ENCODE data around the gene DIP2A.
"Not testable (repeated sequence)": the region's sequence is repeated elsewhere in the genome, so short reads cannot be mapped to it uniquely, and the experiment has no call there.

The DIP2A gene

DNA sequence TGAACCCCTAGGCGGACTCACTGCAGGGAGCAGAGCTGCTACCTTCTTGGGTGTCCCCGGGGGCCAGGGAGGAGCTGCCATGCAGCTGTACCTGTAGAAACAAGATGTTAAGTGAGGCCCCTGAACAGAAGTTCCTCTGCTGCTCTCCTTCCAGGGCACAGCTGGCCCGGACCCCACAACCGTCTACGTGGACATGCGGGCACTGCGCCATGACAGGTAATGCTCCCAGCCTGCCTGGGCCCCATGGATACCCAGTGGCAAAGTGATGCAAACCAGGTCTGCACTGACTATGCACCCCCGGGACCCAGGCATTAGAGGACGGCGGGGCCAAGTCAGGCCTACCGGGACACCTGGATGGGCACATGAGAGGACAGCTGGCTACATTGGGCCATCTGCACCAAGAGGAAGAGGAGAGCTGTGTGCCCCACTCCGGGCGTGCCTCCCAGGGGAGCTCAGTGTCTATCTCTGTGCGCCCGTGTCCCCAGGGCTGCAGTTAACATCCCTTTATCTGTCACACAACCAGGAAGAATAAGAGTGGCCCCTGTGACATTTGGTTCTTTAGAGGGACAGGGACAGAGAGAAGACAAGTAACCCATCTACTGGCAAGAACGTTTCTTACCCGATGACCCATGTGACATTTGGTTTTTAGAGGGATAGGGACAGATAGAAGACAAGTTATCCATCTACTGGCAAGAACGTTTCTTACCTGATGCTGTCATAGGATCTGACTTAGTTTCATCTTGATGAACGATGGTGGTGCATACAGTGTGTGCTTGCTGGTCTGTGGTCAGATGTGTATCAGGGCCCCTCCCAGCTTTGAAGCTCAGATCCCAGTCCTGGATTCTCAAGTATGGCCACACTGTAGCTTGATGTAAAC is 102.1 kb downstream of the DIP2A start:
- Histone ChIP-seq H3K27ac (ENCODE audit: low read depth, low read length) (no peak overlapping the region), H3K27me3 (ENCODE audit: control insufficient read depth, insufficient read depth, low read length) (no peaks in the 10 kb centered on the region), H3K9ac (ENCODE audit: low read length) (no peak overlapping the region), H3K4me3 (ENCODE audit: low read length) (no peak overlapping the region), H3K36me3 (ENCODE audit: control insufficient read depth, insufficient read depth, low read length) (peaks cover 34% of the 10 kb centered on the region), H3K4me1 (ENCODE audit: control insufficient read depth, insufficient read depth, low read length) (no peaks in the 10 kb centered on the region)

GRCh38 chr21:46561445-46562090 is 102.9 kb downstream of the DIP2A start:
- Histone ChIP-seq H3K4me1 (ENCODE audit: control insufficient read depth, insufficient read depth, low read length) (no peaks in the 10 kb centered on the region), H3K4me3 (ENCODE audit: low read length) (no peak overlapping the region), H3K27me3 (ENCODE audit: control insufficient read depth, insufficient read depth, low read length) (no peaks in the 10 kb centered on the region), H3K36me3 (ENCODE audit: control insufficient read depth, insufficient read depth, low read length) (peaks cover 38% of the 10 kb centered on the region), H3K9ac (ENCODE audit: low read length) (no peak overlapping the region), H3K27ac (ENCODE audit: low read depth, low read length) (no peak overlapping the region)

GRCh38 chr21:46562472-46562871 is 103.8 kb downstream of the DIP2A start:
- Histone ChIP-seq H3K27me3 (ENCODE audit: control insufficient read depth, insufficient read depth, low read length) (no peaks in the 10 kb centered on the region), H3K9ac (ENCODE audit: low read length) (no peak overlapping the region), H3K27ac (ENCODE audit: low read depth, low read length) (no peak overlapping the region), H3K4me3 (ENCODE audit: low read length) (no peak overlapping the region), H3K36me3 (ENCODE audit: control insufficient read depth, insufficient read depth, low read length) (peaks cover 39% of the 10 kb centered on the region), H3K4me1 (ENCODE audit: control insufficient read depth, insufficient read depth, low read length) (no peaks in the 10 kb centered on the region)

- Histone ChIP-seq H3K36me3 (ENCODE audit: control insufficient read depth, insufficient read depth, low read length) (peaks cover 37% of the 10 kb centered on the region), H3K9ac (ENCODE audit: low read length) (no peak overlapping the region), H3K4me1 (ENCODE audit: control insufficient read depth, insufficient read depth, low read length) (no peaks in the 10 kb centered on the region), H3K4me3 (ENCODE audit: low read length) (no peak overlapping the region), H3K27ac (ENCODE audit: low read depth, low read length) (no peak overlapping the region), H3K27me3 (ENCODE audit: control insufficient read depth, insufficient read depth, low read length) (no peaks in the 10 kb centered on the region)
Observed at GRCh38 chr21:46562964-46563607, 104.4 kb downstream of the DIP2A start.

DNA sequence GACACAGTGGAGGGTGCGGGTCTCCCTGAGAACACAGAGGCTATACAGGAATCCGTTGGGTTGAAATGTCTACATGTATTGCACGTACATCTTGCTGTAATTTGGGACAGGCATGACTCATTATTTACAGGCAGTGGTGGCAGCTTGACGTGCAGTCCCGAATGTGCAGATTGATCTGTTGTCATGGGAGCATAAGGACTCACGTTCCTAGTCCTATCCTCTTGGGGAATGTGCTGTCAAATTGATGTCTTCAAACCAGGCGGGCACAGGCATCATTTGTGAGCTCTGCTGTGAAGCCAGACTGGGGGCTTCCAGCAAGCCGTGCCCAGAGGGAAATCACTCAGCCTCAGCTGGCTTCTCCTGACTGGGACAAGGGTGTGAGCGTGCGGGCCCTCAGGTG is 105.7 kb downstream of the DIP2A start:
- peaks cover 31% of the 10 kb centered on the region for H3K36me3 ChIP-seq (ENCODE audit: control insufficient read depth, insufficient read depth, low read length)

GRCh38 chr21:46567348-46567747 is 108.7 kb downstream of the DIP2A start:
- Histone ChIP-seq H3K4me1 (ENCODE audit: control insufficient read depth, insufficient read depth, low read length) (no peaks in the 10 kb centered on the region), H3K36me3 (ENCODE audit: control insufficient read depth, insufficient read depth, low read length) (peaks cover 29% of the 10 kb centered on the region), H3K27me3 (ENCODE audit: control insufficient read depth, insufficient read depth, low read length) (no peaks in the 10 kb centered on the region), H3K4me3 (ENCODE audit: low read length) (no peak overlapping the region), H3K9ac (ENCODE audit: low read length) (no peak overlapping the region), H3K27ac (ENCODE audit: low read depth, low read length) (no peak overlapping the region)

More for the DNA sequence above, 105.7 kb downstream of the DIP2A start:
- Histone ChIP-seq H3K27ac (ENCODE audit: low read depth, low read length) (no peak overlapping the region), H3K4me1 (ENCODE audit: control insufficient read depth, insufficient read depth, low read length) (no peaks in the 10 kb centered on the region), H3K27me3 (ENCODE audit: control insufficient read depth, insufficient read depth, low read length) (no peaks in the 10 kb centered on the region), H3K4me3 (ENCODE audit: low read length) (no peak overlapping the region), H3K9ac (ENCODE audit: low read length) (no peak overlapping the region)

GRCh38 chr21:46568562-46568961 is 109.9 kb downstream of the DIP2A start:
- Histone ChIP-seq H3K9ac (ENCODE audit: low read length) (no peak overlapping the region), H3K4me1 (ENCODE audit: control insufficient read depth, insufficient read depth, low read length) (no peaks in the 10 kb centered on the region), H3K36me3 (ENCODE audit: control insufficient read depth, insufficient read depth, low read length) (peaks cover 32% of the 10 kb centered on the region), H3K4me3 (ENCODE audit: low read length) (no peak overlapping the region), H3K27ac (ENCODE audit: low read depth, low read length) (no peak overlapping the region), H3K27me3 (ENCODE audit: control insufficient read depth, insufficient read depth, low read length) (no peaks in the 10 kb centered on the region)

GRCh38 chr21:46569081-46569480 is 110.4 kb downstream of the DIP2A start:
- H3K9ac ChIP-seq (ENCODE audit: low read length): no peak overlapping the region
- no peaks in the 10 kb centered on the region for H3K27me3 ChIP-seq (ENCODE audit: control insufficient read depth, insufficient read depth, low read length)
- H3K4me1 ChIP-seq (ENCODE audit: control insufficient read depth, insufficient read depth, low read length): no peaks in the 10 kb centered on the region
- peaks cover 32% of the 10 kb centered on the region for H3K36me3 ChIP-seq (ENCODE audit: control insufficient read depth, insufficient read depth, low read length)
- H3K27ac ChIP-seq (ENCODE audit: low read depth, low read length): no peak overlapping the region
- H3K4me3 ChIP-seq (ENCODE audit: low read length): no peak overlapping the region

DNA sequence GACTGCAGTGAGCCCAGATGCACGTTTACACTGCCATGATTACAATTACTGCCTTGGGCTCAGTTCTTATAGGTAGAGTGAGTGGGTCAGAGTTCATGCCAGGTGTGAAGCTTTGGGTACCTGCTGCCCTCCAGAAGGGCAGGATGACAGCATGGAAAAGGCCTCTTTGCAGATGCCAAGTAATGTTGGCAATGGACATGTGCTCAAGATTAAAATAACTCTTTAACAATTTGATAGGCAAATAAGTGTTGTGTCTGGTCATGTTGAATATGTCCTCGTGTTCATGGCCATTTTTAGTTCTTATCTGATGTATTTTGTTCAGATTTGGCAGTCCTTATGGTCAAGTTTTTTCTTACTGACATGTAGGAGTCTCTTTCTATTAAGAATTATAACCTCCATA is 111.4 kb downstream of the DIP2A start:
- Histone ChIP-seq H3K9ac (ENCODE audit: low read length) (no peak overlapping the region), H3K4me1 (ENCODE audit: control insufficient read depth, insufficient read depth, low read length) (no peaks in the 10 kb centered on the region), H3K4me3 (ENCODE audit: low read length) (no peak overlapping the region), H3K27ac (ENCODE audit: low read depth, low read length) (no peak overlapping the region), H3K36me3 (ENCODE audit: control insufficient read depth, insufficient read depth, low read length) (peaks cover 26% of the 10 kb centered on the region), H3K27me3 (ENCODE audit: control insufficient read depth, insufficient read depth, low read length) (no peaks in the 10 kb centered on the region)

DNA sequence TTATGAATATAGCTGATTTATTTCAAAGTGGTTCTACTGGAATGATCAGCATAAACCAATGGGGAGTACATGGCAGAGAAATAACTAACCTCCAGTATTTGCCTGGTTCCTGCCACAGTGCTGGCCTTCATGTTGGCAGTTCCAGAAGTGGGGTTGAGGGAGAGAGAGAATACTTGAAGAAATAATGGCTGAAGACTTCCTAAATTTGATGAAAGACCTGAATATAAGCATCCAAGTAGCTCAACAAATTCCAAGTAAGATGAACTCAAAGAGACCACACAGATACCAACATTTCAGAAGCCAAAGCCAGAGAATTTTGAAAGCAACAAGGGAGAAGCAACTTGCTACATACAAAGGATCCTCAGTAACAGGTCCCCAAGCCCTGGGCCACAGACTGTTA is 111.9 kb downstream of the DIP2A start:
- Histone ChIP-seq H3K4me3 (ENCODE audit: low read length) (no peak overlapping the region), H3K36me3 (ENCODE audit: control insufficient read depth, insufficient read depth, low read length) (peaks cover 25% of the 10 kb centered on the region), H3K27me3 (ENCODE audit: control insufficient read depth, insufficient read depth, low read length) (no peaks in the 10 kb centered on the region), H3K27ac (ENCODE audit: low read depth, low read length) (no peak overlapping the region), H3K9ac (ENCODE audit: low read length) (no peak overlapping the region), H3K4me1 (ENCODE audit: control insufficient read depth, insufficient read depth, low read length) (no peaks in the 10 kb centered on the region)

GRCh38 chr21:46572850-46573249 is 114.2 kb downstream of the DIP2A start:
- peaks cover 14% of the 10 kb centered on the region for H3K36me3 ChIP-seq (ENCODE audit: control insufficient read depth, insufficient read depth, low read length)
- no peaks in the 10 kb centered on the region for H3K4me1 ChIP-seq (ENCODE audit: control insufficient read depth, insufficient read depth, low read length)
- H3K9ac ChIP-seq (ENCODE audit: low read length): no peak overlapping the region
- no peak overlapping the region for H3K4me3 ChIP-seq (ENCODE audit: low read length)
- no peaks in the 10 kb centered on the region for H3K27me3 ChIP-seq (ENCODE audit: control insufficient read depth, insufficient read depth, low read length)
- no peak overlapping the region for H3K27ac ChIP-seq (ENCODE audit: low read depth, low read length)

GRCh38 chr21:46577786-46578185 is 119.1 kb downstream of the DIP2A start:
- H3K36me3 ChIP-seq (ENCODE audit: control insufficient read depth, insufficient read depth, low read length); H3K27me3 ChIP-seq (ENCODE audit: control insufficient read depth, insufficient read depth, low read length); H3K27ac ChIP-seq (ENCODE audit: low read depth, low read length); H3K4me3 ChIP-seq (ENCODE audit: low read length); H3K9ac ChIP-seq (ENCODE audit: low read length); H3K4me1 ChIP-seq (ENCODE audit: control insufficient read depth, insufficient read depth, low read length): not testable (repeated sequence)
